T-cell (primary cell): ENCODE data around the gene NSMCE4A. TPM values are rescaled to one million over a fixed set of nuclear protein-coding genes. Genes with fewer than 3 reads are reported as not detected.

Experiments
- ATAC-seq, 4 experiments: fragments of 200-7000 bp in 3 of 4; fragments of 150-1000 bp in 1 of 4; cut with Tn5 transposase; replicated peaks in 1 of 4; 1 replicate in 3 of 4; 2 replicates in 1 of 4; pipeline ENCODE4 v1.10.0; 2021; ENCODE audit warnings: moderate library complexity in 3 of 4, mild to moderate bottlenecking in 2 of 4, moderate number of reproducible peaks in 1 of 4
- CTCF ChIA-PET, 2 donors: fragments of 300-600 bp; sonication (Branson Sonifier 250); formaldehyde crosslinking; loops; one replicate each; lab custom pipeline; 2022; ENCODE audit warnings: antibody characterized with exemption in 2 of 2; lab: Charles Lee
- POLR2A ChIA-PET, 2 donors: fragments of 300-600 bp; sonication (Branson Sonifier 250); formaldehyde crosslinking; loops; one replicate each; lab custom pipeline; 2022; ENCODE audit warnings: antibody characterized with exemption in 2 of 2; lab: Charles Lee
- DNase-seq, 35 experiments: peaks; one replicate each; pipeline versions ENCODE4 v3.0.0 to v3.0.0-alpha.2; 2013 to 2023
- H3K27ac ChIP-seq: one replicate; pipeline ENCODE4 v1.5.1; 2013; ENCODE audit warnings: low read length
- H3K27me3 ChIP-seq, 2 experiments: replicated peaks in 1 of 2; 1 replicate in 1 of 2; 2 replicates in 1 of 2; pipeline versions ENCODE4 v1.6.1 to v1.7.0; 2013; ENCODE audit warnings: low read length in 1 of 2, mixed read lengths in 1 of 2; ENCODE audit not compliant: control insufficient read depth in 2 of 2, insufficient read depth in 2 of 2; ENCODE audit errors: extremely low read depth in 1 of 2
- H3K36me3 ChIP-seq, 2 donors: 1 replicate in 1 of 2; 2 replicates in 1 of 2; pipeline versions ENCODE4 v1.6.1 to v1.7.0; 2013; ENCODE audit warnings: low read length in 1 of 2; ENCODE audit not compliant: control insufficient read depth in 2 of 2, insufficient read depth in 1 of 2; ENCODE audit errors: extremely low read depth in 1 of 2
- H3K4me1 ChIP-seq, 2 experiments: 1 replicate in 1 of 2; 2 replicates in 1 of 2; pipeline versions ENCODE4 v1.6.1 to v1.7.0; 2013; ENCODE audit warnings: low read length in 2 of 2, mixed read lengths in 1 of 2; ENCODE audit not compliant: insufficient read depth in 2 of 2, control insufficient read depth in 1 of 2; ENCODE audit errors: extremely low read depth in 1 of 2
- H3K4me3 ChIP-seq, 2 donors: 1 replicate in 1 of 2; 2 replicates in 1 of 2; pipeline versions ENCODE4 v1.5.1 to v1.7.0; 2013; ENCODE audit warnings: mild to moderate bottlenecking in 2 of 2, low read length in 1 of 2, moderate library complexity in 1 of 2; ENCODE audit not compliant: control insufficient read depth in 1 of 2; ENCODE audit errors: extremely low read depth in 1 of 2
- H3K9me3 ChIP-seq: 2 replicates; pipeline ENCODE4 v1.7.0; 2013
- H3K27ac Mint-ChIP-seq, 2 donors: one replicate each; pipeline ENCODE4 v1.8.0; 2020 to 2021; ENCODE audit warnings: mild to moderate bottlenecking in 2 of 2, mixed read lengths in 2 of 2
- H3K27me3 Mint-ChIP-seq, 2 donors: one replicate each; pipeline ENCODE4 v1.8.0; 2021 to 2022; ENCODE audit warnings: mixed read lengths in 2 of 2
- H3K36me3 Mint-ChIP-seq: one replicate; pipeline ENCODE4 v1.8.0; 2021; ENCODE audit warnings: mixed read lengths
- H3K4me1 Mint-ChIP-seq, 3 donors: one replicate each; pipeline ENCODE4 v1.8.0; 2020 to 2022; ENCODE audit warnings: mixed read lengths in 3 of 3, mild to moderate bottlenecking in 1 of 3
- H3K4me3 Mint-ChIP-seq, 3 donors: one replicate each; pipeline ENCODE4 v1.8.0; 2020 to 2022; ENCODE audit warnings: mild to moderate bottlenecking in 3 of 3, mixed read lengths in 3 of 3, moderate library complexity in 3 of 3
- H3K9me3 Mint-ChIP-seq, 3 donors: one replicate each; pipeline ENCODE4 v1.8.0; 2020 to 2022; ENCODE audit warnings: mixed read lengths in 3 of 3
- WGBS: methylation state at CpG from one replicate; pipeline ENCODE4 v1.1.5; 2013; ENCODE audit warnings: missing lambda C conversion rate; ENCODE audit not compliant: insufficient coverage; 5-methylcytosine and 5-hydroxymethylcytosine counted together
- total RNA-seq, 35 experiments: library from RNA in 6 of 35; stranded (reverse) in 6 of 35; fragments of 120-200 nt in 1 of 35; gene quantifications; one replicate each; pipeline versions ENCODE4 v1.2.1 to v1.2.4 and lab custom pipeline; 2013 to 2026

Gene NSMCE4A
- total RNA-seq, 5 donors from 2014 or later (not counting 1 experiment from before 2014, with no cell fraction given): 41.6 to 79.7 (median 77.5) TPM

- no peak overlapping the region for H3K27ac ChIP-seq
- CTCF ChIA-PET: no interaction called here
- WGBS: 100% methylated on average over 1 of the region's 3 CpGs
- H3K9me3 ChIP-seq: no peaks in the 10 kb centered on the region
- DNase-seq: no peak
- no peak overlapping the region for H3K4me3 Mint-ChIP-seq
- no peaks in the 10 kb centered on the region for H3K4me1 ChIP-seq
- POLR2A ChIA-PET: no interaction called here
- H3K4me1 Mint-ChIP-seq: no peaks in the 10 kb centered on the region
- no peaks in the 10 kb centered on the region for H3K9me3 Mint-ChIP-seq
- no peak overlapping the region for H3K27ac Mint-ChIP-seq
- no peak overlapping the region for H3K4me3 ChIP-seq
- peaks cover 0 to 59% of the 10 kb centered on the region in 2 donors for H3K36me3 ChIP-seq
- no peaks in the 10 kb centered on the region for H3K27me3 Mint-ChIP-seq
- ATAC-seq: no peak
- no peaks in the 10 kb centered on the region for H3K27me3 ChIP-seq
- peaks cover 29% of the 10 kb centered on the region for H3K36me3 Mint-ChIP-seq
These were observed 9.0 kb downstream of the NSMCE4A start for GRCh38 chr10:121965996-121966395.

- H3K27me3 Mint-ChIP-seq: no peaks in the 10 kb centered on the region
- ChIA-PET CTCF (no interaction called here), POLR2A (no interaction called here)
- no peak for ATAC-seq
- no peaks in the 10 kb centered on the region for H3K4me1 Mint-ChIP-seq
- no peak overlapping the region for H3K27ac ChIP-seq
- no peak overlapping the region for H3K4me3 Mint-ChIP-seq
- H3K36me3 Mint-ChIP-seq: peaks cover 41% of the 10 kb centered on the region
- no CpG with 5 or more reads among the region's 2 CpGs for WGBS
- no peaks in the 10 kb centered on the region for H3K27me3 ChIP-seq
- no peaks in the 10 kb centered on the region for H3K9me3 Mint-ChIP-seq
- H3K9me3 ChIP-seq: no peaks in the 10 kb centered on the region
- no peak overlapping the region for H3K27ac Mint-ChIP-seq
- H3K36me3 ChIP-seq: peaks cover 0 to 34% of the 10 kb centered on the region in 2 donors
- no peaks in the 10 kb centered on the region for H3K4me1 ChIP-seq
- no peak for DNase-seq
- no peak overlapping the region for H3K4me3 ChIP-seq
These were observed 13.6 kb downstream of the NSMCE4A start for GRCh38 chr10:121961456-121961855.

- no peak overlapping the region for H3K27ac ChIP-seq
- H3K4me1 ChIP-seq: no peaks in the 10 kb centered on the region
- Mint-ChIP-seq H3K27me3 (no peaks in the 10 kb centered on the region), H3K4me1 (no peaks in the 10 kb centered on the region), H3K9me3 (no peaks in the 10 kb centered on the region), H3K36me3 (peaks cover 37% of the 10 kb centered on the region), H3K27ac (no peak overlapping the region), H3K4me3 (no peak overlapping the region)
- no peak overlapping the region for H3K4me3 ChIP-seq
- H3K9me3 ChIP-seq: no peaks in the 10 kb centered on the region
- ChIA-PET POLR2A (no interaction called here), CTCF (no interaction called here)
- H3K27me3 ChIP-seq: no peaks in the 10 kb centered on the region
- DNase-seq (no peak), ATAC-seq (no peak)
- peaks cover 0 to 24% of the 10 kb centered on the region in 2 donors for H3K36me3 ChIP-seq
- whole genome bisulfite sequencing: no CpG with 5 or more reads among the region's 3 CpGs
These were observed 15.3 kb downstream of the NSMCE4A start for GRCh38 chr10:121959671-121960070.

GRCh38 chr10:121956111-121957061 lies 18.6 kb downstream of the NSMCE4A start:
- no peaks in the 10 kb centered on the region for H3K27me3 ChIP-seq
- no CpG with 5 or more reads among the region's 7 CpGs for WGBS
- no peak overlapping the region for H3K27ac Mint-ChIP-seq

GRCh38 chr10:121952226-121952625 lies 22.8 kb downstream of the NSMCE4A start:
- no peak for DNase-seq
- no peaks in the 10 kb centered on the region for H3K4me1 Mint-ChIP-seq
- ATAC-seq: no peak
- H3K9me3 ChIP-seq: no peaks in the 10 kb centered on the region
- POLR2A ChIA-PET: no interaction called here
- no peaks in the 10 kb centered on the region for H3K4me1 ChIP-seq
- H3K36me3 ChIP-seq: peaks cover 0 to 12% of the 10 kb centered on the region in 2 donors
- H3K27me3 Mint-ChIP-seq: no peaks in the 10 kb centered on the region
- no peak overlapping the region for H3K27ac Mint-ChIP-seq
- H3K9me3 Mint-ChIP-seq: no peaks in the 10 kb centered on the region
- H3K27me3 ChIP-seq: no peaks in the 10 kb centered on the region
- CTCF ChIA-PET: no interaction called here
- peaks cover 26% of the 10 kb centered on the region for H3K36me3 Mint-ChIP-seq
- H3K27ac ChIP-seq: no peak overlapping the region
- WGBS: 96% methylated on average over 4 of the region's 5 CpGs
- H3K4me3 ChIP-seq: no peak overlapping the region
- no peak overlapping the region for H3K4me3 Mint-ChIP-seq

More at GRCh38 chr10:121956111-121957061, 18.6 kb downstream of the NSMCE4A start:
- H3K9me3 Mint-ChIP-seq: no peaks in the 10 kb centered on the region
- H3K4me3 Mint-ChIP-seq: no peak overlapping the region
- Histone ChIP-seq H3K27ac (no peak overlapping the region), H3K36me3 (peaks cover 0 to 24% of the 10 kb centered on the region in 2 donors), H3K4me3 (no peak overlapping the region), H3K4me1 (no peaks in the 10 kb centered on the region), H3K9me3 (no peaks in the 10 kb centered on the region)
- ChIA-PET POLR2A (no interaction called here), CTCF (no interaction called here)
- no peak for ATAC-seq
- no peaks in the 10 kb centered on the region for H3K4me1 Mint-ChIP-seq
- no peaks in the 10 kb centered on the region for H3K27me3 Mint-ChIP-seq
- no peak for DNase-seq
- peaks cover 34% of the 10 kb centered on the region for H3K36me3 Mint-ChIP-seq

GRCh38 chr10:121949451-121949850 lies 25.6 kb downstream of the NSMCE4A start:
- DNase-seq (no peak), ATAC-seq (no peak)
- Mint-ChIP-seq H3K27ac (no peak overlapping the region), H3K4me1 (no peaks in the 10 kb centered on the region), H3K27me3 (no peaks in the 10 kb centered on the region), H3K4me3 (no peak overlapping the region), H3K36me3 (peaks cover 8% of the 10 kb centered on the region), H3K9me3 (no peaks in the 10 kb centered on the region)
- 89% methylated on average over 1 of the region's 3 CpGs for WGBS
- Histone ChIP-seq H3K36me3 (no peaks in the 10 kb centered on the region), H3K9me3 (no peaks in the 10 kb centered on the region), H3K27ac (no peak overlapping the region), H3K27me3 (no peaks in the 10 kb centered on the region), H3K4me3 (no peak overlapping the region), H3K4me1 (no peaks in the 10 kb centered on the region)
- ChIA-PET POLR2A (interaction anchor here in 1 of 2 donors (0.5 kb wide), 1 partner anchor 9 kb away, joined by 6 read pairs; no protein-coding TSS in a partner anchor), CTCF (no interaction called here)
